ENCODE measurements around the gene FBXO27.
A peak's percentile ranks its signal among the peaks of the same experiment; 100 is the strongest.

FBXO27 gene

DNA sequence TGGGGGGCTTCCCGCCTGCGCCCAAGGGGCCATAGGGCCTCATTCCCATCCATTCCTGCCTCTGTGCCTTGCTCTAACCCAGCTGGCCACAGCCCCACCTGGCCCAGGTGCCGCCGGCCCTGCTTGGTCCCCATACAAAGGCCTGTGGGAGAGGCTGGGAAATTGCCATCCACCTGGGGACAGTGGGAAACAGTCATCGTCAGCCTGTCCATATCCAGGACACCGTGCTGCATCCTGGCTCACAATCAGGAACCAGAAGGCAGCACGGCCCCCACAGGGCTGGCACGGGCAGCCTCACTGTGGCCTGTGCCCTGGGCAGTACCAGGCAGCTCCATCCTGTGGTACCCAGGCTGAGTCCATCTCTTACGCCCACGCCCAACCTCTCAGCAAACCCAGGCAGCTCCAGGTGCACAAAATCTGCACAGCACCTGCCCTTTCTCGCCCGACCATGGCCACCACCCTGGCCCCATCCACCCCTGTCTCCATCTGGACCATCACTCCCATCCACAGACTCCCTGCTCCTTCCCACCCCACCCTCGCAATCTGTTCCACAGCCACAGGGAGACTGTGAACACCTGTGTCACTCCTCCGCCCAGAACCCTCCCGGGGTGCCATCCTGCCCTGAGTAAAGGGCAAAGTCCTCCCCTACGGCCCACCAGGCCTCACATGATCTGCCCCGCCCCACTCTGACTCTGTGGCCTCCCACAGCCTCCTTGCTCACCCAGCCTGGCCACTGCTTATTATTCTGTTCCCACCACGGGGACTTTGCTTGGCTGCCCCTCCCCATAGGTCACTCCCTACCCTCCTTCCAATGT lies 21.1 kb upstream of the FBXO27 start:
- TF ChIP-seq YY1 (IDR thresholded peaks at IDR 0.05; ENCODE audit: low read depth), result no peak
- TF ChIP-seq ZBTB7A (IDR thresholded peaks at IDR 0.05; ENCODE audit: low read depth), result no peak
- no peak for TF ChIP-seq EP300 (IDR thresholded peaks at IDR 0.05; ENCODE audit: borderline replicate concordance)
- TF ChIP-seq, protein P1, sequence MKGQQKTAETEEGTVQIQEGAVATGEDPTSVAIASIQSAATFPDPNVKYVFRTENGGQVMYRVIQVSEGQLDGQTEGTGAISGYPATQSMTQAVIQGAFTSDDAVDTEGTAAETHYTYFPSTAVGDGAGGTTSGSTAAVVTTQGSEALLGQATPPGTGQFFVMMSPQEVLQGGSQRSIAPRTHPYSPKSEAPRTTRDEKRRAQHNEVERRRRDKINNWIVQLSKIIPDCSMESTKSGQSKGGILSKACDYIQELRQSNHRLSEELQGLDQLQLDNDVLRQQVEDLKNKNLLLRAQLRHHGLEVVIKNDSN (IDR thresholded peaks at IDR 0.05), result no peak
- TF ChIP-seq FOXM1 (IDR thresholded peaks at IDR 0.05; ENCODE audit: borderline replicate concordance, low read depth), result no peak
- no peak for TF ChIP-seq EGR1 (IDR thresholded peaks at IDR 0.05)
- TF ChIP-seq RAD21 (IDR thresholded peaks at IDR 0.05; ENCODE audit: low read depth), result no peak
- TF ChIP-seq NFIC (IDR thresholded peaks at IDR 0.05), result no peak
- TF ChIP-seq CEBPB (IDR thresholded peaks at IDR 0.05), result no peak
- TF ChIP-seq, protein P2, sequence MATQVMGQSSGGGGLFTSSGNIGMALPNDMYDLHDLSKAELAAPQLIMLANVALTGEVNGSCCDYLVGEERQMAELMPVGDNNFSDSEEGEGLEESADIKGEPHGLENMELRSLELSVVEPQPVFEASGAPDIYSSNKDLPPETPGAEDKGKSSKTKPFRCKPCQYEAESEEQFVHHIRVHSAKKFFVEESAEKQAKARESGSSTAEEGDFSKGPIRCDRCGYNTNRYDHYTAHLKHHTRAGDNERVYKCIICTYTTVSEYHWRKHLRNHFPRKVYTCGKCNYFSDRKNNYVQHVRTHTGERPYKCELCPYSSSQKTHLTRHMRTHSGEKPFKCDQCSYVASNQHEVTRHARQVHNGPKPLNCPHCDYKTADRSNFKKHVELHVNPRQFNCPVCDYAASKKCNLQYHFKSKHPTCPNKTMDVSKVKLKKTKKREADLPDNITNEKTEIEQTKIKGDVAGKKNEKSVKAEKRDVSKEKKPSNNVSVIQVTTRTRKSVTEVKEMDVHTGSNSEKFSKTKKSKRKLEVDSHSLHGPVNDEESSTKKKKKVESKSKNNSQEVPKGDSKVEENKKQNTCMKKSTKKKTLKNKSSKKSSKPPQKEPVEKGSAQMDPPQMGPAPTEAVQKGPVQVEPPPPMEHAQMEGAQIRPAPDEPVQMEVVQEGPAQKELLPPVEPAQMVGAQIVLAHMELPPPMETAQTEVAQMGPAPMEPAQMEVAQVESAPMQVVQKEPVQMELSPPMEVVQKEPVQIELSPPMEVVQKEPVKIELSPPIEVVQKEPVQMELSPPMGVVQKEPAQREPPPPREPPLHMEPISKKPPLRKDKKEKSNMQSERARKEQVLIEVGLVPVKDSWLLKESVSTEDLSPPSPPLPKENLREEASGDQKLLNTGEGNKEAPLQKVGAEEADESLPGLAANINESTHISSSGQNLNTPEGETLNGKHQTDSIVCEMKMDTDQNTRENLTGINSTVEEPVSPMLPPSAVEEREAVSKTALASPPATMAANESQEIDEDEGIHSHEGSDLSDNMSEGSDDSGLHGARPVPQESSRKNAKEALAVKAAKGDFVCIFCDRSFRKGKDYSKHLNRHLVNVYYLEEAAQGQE (IDR thresholded peaks at IDR 0.05; ENCODE audit: low read depth), result no peak
- TF ChIP-seq, protein P3, sequence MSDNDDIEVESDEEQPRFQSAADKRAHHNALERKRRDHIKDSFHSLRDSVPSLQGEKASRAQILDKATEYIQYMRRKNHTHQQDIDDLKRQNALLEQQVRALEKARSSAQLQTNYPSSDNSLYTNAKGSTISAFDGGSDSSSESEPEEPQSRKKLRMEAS (IDR thresholded peaks at IDR 0.05), result no peak
- TF ChIP-seq TAF1 (IDR thresholded peaks at IDR 0.05; ENCODE audit: low read depth), result no peak
- TF ChIP-seq CREB1 (IDR thresholded peaks at IDR 0.05; ENCODE audit: low read depth), result no peak
- TF ChIP-seq TEAD4 (IDR thresholded peaks at IDR 0.05), result no peak
- TF ChIP-seq TCF12 (IDR thresholded peaks at IDR 0.05; ENCODE audit: low read depth), result no peak

DNA sequence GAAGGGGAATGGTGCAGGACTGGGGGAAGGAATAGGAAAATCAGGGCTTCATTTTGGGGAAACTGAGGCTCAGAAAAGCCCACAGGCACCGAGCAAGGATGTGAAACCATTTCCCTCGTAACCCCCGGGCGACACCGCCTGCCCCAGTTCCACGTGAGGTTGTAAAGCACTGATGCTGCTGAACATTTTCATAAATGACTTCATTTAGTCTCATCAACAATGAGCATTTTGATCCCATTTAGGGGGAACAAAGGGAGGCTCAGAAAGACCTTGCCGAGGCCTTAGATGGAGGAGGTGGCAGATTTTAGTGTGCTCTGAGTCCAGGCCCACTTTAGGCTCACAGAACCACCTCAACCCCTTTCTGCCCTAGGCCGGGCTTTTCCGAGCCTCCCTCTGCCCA lies 20.5 kb upstream of the FBXO27 start:
- TF ChIP-seq EP300 (IDR thresholded peaks at IDR 0.05; ENCODE audit: borderline replicate concordance), result no peak
- TF ChIP-seq ZBTB7A (IDR thresholded peaks at IDR 0.05; ENCODE audit: low read depth), result no peak
- TF ChIP-seq YY1 (IDR thresholded peaks at IDR 0.05; ENCODE audit: low read depth), result no peak
- TF ChIP-seq, protein P3 (IDR thresholded peaks at IDR 0.05), result no peak
- no peak for TF ChIP-seq FOXM1 (IDR thresholded peaks at IDR 0.05; ENCODE audit: borderline replicate concordance, low read depth)
- no peak for TF ChIP-seq TEAD4 (IDR thresholded peaks at IDR 0.05)
- no peak for TF ChIP-seq NFIC (IDR thresholded peaks at IDR 0.05)
- TF ChIP-seq EGR1 (IDR thresholded peaks at IDR 0.05), result no peak
- TF ChIP-seq TCF12 (IDR thresholded peaks at IDR 0.05; ENCODE audit: low read depth), result no peak
- TF ChIP-seq, protein P1 (IDR thresholded peaks at IDR 0.05), result no peak

DNA sequence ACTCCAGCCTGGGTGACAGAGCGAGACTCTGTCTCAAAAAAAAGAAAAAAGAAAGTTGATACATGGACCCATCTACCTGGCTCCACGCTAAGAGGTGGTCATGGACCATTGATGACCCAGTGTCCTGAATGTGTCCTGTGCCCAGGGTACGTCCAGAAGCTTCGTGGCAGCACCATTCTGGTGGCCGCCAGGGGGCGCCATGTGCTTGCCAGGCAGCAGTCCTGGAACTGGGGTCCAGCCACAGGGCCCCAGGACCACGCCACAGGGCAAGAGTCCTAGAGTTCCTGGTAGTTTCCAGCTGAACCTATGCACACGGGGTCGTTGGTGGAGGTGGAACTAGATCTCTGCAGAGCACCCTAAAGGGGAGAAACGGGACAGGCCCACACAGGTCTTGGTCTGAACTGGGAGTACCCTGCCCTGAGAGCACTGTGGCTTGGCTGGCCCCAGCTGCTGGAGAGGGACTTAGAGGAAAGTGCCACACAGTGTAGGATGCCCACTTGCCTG lies 19.9 kb upstream of the FBXO27 start:
- TF ChIP-seq CREB1 (IDR thresholded peaks at IDR 0.05; ENCODE audit: low read depth) (no peak), RAD21 (IDR thresholded peaks at IDR 0.05; ENCODE audit: low read depth) (peak; percentile 84)
- TF ChIP-seq, protein P3 (IDR thresholded peaks at IDR 0.05), result no peak

DNA sequence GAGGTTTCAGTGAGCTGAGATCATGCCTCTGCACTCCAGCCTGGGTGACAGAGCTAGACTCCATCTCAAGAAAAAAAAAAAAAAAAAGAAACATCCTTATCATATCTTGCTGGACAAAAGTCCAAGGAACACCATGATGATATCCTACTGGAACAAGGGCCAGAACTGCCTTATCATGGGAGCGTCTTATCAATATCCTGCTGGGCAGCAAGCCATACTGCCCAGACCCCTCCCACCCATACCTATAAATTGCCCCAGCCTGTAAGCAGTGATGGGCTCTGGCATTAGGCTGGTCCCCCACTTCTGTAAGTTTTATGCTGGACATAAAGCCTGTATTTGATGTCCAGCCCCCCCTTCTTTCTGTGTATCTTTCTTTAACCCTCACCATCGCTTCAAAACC lies 14.7 kb upstream of the FBXO27 start:
- TF ChIP-seq TAF1 (IDR thresholded peaks at IDR 0.05; ENCODE audit: low read depth) (no peak), NFIC (IDR thresholded peaks at IDR 0.05) (no peak)

DNA sequence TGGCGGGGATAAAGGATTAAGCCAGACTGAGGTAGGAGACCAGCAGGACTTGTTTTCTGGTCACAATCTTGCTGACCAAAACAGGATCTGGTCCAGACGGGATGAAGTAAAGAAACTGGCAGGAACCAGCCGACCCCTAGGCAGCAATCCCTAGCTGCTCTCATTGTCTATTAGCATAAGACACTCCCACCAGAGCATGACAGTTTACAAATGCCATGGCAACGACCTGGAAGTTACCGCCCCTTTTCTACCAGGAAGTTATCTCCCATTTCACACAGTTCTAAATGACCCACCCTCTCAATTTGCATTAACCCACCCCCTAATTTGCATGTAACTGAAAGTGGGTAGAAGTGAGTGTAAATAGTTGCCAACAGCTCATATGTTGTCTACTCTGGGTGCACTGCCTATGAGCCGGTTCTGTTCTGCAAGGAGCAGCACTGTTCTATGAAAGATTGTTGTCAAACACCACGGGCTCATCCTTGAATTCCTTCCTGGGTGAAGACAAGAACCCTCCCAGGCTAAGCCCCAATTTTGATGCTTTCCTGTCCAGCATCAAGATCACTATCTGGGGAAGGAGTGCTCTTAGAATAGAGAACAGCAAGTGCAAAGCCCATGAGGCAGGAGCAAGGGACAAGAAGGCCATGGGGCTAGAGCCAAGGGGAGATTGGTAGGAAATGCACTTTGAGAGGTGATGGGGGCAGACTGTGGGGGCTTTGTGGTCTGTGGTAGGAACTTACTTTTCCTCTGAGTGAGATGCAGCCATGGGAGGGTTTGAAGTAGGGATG lies 13.9 kb upstream of the FBXO27 start:
- no peak for TF ChIP-seq EGR1 (IDR thresholded peaks at IDR 0.05)
- TF ChIP-seq, protein P1 (IDR thresholded peaks at IDR 0.05), result no peak

DNA sequence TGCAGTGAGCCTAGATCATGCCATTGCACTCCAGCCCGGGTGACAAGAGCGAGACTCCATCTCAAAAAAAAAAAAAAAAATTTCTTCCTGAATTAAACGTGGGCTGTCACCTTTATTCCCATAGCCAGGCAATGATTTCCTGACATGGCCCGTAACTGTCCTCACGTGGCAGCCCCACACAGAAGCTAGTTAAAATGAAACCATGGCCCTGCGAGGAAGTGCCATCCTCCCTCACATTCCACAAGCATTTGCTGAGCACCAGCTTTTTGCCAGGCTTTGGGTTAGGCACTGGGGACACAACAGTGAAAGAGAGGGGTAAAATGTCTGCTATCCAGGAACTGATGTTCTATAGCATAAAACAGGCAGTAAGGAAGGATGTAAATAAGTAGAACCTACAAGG lies 13.2 kb upstream of the FBXO27 start:
- TF ChIP-seq NFIC (IDR thresholded peaks at IDR 0.05) (no peak), TEAD4 (IDR thresholded peaks at IDR 0.05) (no peak), TCF12 (IDR thresholded peaks at IDR 0.05; ENCODE audit: low read depth) (no peak), YY1 (IDR thresholded peaks at IDR 0.05; ENCODE audit: low read depth) (no peak), CREB1 (IDR thresholded peaks at IDR 0.05; ENCODE audit: low read depth) (no peak), EP300 (IDR thresholded peaks at IDR 0.05; ENCODE audit: borderline replicate concordance) (no peak), EGR1 (IDR thresholded peaks at IDR 0.05) (no peak), ZBTB7A (IDR thresholded peaks at IDR 0.05; ENCODE audit: low read depth) (no peak), FOXM1 (IDR thresholded peaks at IDR 0.05; ENCODE audit: borderline replicate concordance, low read depth) (no peak), CEBPB (IDR thresholded peaks at IDR 0.05) (no peak), RAD21 (IDR thresholded peaks at IDR 0.05; ENCODE audit: low read depth) (no peak), TAF1 (IDR thresholded peaks at IDR 0.05; ENCODE audit: low read depth) (no peak)
- TF ChIP-seq, protein P2 (IDR thresholded peaks at IDR 0.05; ENCODE audit: low read depth), result no peak
- TF ChIP-seq, protein P1 (IDR thresholded peaks at IDR 0.05), result no peak
- TF ChIP-seq, protein P3 (IDR thresholded peaks at IDR 0.05), result no peak

All from Ishikawa (cell line).